ENCODE results near the gene AKAP11.

DNA sequence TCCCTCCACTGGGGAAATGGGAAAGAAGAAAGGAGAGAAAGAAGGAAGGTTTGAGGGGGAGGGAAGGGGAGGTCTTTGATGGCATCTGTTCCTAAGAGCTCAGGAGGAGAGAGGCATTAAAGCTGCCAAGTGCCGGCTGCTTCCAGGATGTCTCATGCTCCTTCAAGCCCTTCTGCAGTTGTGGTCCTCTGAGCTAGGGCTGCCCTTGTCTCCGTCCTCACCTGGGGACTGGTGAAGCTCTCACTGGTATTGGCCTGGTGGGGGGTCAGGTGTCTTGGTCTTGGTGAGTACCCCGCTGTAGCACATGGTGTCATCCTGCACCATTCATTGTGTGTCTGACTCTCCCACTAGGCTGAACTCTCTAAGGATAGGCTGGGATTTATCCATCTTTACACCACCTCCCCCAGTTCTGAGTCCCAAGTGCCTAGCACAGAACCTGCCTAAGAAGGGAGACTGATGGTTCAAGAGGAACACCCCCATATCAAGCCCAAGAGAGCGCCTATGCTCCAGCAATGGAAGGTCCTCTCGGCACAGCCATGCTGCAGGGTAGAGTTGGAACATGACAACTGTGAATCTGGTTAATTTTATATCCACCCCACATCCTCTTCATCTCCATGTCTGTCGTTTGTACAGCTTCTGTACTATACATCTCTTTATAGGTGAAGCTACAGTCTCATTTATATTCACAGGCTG lies 83.7 kb downstream of the AKAP11 start:
- TF ChIP-seq, protein P1, sequence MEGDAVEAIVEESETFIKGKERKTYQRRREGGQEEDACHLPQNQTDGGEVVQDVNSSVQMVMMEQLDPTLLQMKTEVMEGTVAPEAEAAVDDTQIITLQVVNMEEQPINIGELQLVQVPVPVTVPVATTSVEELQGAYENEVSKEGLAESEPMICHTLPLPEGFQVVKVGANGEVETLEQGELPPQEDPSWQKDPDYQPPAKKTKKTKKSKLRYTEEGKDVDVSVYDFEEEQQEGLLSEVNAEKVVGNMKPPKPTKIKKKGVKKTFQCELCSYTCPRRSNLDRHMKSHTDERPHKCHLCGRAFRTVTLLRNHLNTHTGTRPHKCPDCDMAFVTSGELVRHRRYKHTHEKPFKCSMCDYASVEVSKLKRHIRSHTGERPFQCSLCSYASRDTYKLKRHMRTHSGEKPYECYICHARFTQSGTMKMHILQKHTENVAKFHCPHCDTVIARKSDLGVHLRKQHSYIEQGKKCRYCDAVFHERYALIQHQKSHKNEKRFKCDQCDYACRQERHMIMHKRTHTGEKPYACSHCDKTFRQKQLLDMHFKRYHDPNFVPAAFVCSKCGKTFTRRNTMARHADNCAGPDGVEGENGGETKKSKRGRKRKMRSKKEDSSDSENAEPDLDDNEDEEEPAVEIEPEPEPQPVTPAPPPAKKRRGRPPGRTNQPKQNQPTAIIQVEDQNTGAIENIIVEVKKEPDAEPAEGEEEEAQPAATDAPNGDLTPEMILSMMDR (IDR thresholded peaks at IDR 0.05; ENCODE audit: low read depth, low read length), result no peak
- no peak for TF ChIP-seq POLR2A (IDR thresholded peaks at IDR 0.05; ENCODE audit: extremely low read depth, insufficient read length)
